ENCODE data around the gene ONECUT1.

ONECUT1 gene

DNA sequence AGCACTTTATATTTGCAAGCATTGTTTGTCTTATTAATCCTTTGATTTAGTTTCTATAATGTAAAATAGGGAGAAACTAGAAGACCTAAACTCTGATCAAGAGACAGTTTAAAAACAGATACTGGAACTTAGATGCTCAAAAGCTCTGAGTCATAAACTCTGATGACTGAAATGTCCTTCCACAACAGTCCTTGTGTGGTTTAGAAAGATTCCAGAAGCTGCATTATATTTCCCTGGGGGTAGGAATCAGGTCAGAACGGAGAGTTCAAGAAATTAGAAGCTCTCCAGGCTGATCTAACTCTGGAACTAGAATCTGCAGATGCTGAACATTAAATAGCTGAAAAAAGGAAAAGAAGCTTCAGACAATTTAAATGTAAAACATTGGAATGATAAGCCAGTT lies 18.3 kb upstream of the ONECUT1 start:
- no peak overlapping the region for H3K4me3 ChIP-seq (ENCODE audit: low read depth, low read length)
- CTCF ChIA-PET: no interaction called here
- TF ChIP-seq, protein P1, sequence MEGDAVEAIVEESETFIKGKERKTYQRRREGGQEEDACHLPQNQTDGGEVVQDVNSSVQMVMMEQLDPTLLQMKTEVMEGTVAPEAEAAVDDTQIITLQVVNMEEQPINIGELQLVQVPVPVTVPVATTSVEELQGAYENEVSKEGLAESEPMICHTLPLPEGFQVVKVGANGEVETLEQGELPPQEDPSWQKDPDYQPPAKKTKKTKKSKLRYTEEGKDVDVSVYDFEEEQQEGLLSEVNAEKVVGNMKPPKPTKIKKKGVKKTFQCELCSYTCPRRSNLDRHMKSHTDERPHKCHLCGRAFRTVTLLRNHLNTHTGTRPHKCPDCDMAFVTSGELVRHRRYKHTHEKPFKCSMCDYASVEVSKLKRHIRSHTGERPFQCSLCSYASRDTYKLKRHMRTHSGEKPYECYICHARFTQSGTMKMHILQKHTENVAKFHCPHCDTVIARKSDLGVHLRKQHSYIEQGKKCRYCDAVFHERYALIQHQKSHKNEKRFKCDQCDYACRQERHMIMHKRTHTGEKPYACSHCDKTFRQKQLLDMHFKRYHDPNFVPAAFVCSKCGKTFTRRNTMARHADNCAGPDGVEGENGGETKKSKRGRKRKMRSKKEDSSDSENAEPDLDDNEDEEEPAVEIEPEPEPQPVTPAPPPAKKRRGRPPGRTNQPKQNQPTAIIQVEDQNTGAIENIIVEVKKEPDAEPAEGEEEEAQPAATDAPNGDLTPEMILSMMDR (IDR thresholded peaks at IDR 0.05; ENCODE audit: insufficient read depth, low read length, missing control alignments): no peak
- POLR2A ChIA-PET: no interaction called here
- DNase-seq (ENCODE audit: low read depth, low spot score): no peak

DNA sequence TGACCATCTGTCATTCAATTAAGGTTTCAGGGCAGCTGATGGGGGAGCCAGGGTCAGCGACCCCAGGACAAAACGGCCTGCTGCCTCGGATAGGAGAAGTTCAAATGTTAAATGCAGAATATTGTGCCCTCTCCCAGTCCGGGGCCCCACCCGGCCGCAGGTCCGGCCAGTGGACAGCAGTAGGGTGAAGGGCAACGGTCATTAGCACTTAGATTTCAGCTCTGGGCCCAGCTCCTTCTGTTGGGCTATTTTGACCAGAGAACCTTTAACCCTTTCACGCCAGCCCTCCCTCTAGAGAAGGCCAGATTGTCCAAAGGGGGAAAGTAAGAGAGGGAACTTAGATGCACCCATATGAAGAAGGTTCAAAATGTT lies 16.1 kb upstream of the ONECUT1 start:
- TF ChIP-seq, protein P1 (IDR thresholded peaks at IDR 0.05; ENCODE audit: insufficient read depth, low read length, missing control alignments): no peak
- CTCF ChIA-PET: no interaction called here
- DNase-seq (ENCODE audit: low read depth, low spot score): no peak
- H3K4me3 ChIP-seq (ENCODE audit: low read depth, low read length): no peak overlapping the region
- POLR2A ChIA-PET: no interaction called here

DNA sequence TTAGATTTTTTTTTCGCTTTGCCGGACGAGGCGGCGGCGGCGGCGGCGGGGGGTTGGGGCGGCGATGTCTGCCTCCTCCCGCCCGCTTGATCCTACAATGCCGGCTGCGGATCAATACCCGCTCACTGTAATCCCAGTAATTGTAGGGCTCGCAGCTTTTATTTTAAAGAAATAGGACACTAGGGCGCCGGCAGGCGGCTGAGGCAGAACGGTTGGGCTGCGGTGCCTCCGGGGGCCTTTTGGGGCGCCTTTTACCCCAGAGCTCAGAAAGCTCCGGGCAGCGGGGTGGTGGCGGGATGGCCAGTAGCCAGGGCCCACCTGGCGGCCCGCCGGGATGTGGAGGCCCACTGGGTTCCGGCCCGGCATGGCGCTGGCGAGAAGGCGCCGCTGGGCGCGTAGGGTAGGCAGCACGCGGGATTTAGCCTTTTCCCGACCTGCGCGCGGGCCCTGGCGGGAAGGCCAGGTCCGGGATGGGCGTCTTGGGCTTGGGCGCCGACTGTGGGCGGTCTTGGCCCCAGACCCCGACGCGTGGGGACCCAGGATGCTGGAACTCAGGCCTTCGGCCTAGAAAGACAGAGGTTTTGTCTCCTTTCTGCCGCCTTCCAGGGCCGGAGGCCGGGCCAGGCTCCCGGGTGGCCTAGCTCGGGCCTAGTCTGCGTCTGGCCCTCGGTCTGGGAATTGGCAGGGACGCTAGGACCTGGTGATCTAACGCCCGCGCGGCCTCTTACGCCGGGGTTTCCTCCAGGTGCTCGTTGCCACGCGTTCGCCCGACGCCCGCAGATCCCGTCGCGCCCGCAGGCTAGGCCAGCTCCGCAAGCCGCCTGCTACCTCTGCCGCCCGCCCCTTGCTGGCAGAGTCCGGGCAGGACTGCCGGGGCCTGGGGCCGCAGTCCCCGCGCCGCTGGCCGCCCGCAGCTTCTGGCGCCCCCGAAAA lies 15.5 kb upstream of the ONECUT1 start:
- ChIA-PET CTCF (interaction anchor here (1.0 kb wide), 1 partner anchor 26 kb away, joined by 3 read pairs; no protein-coding TSS in a partner anchor), POLR2A (no interaction called here)
- DNase-seq (ENCODE audit: low read depth, low spot score): no peak
- TF ChIP-seq, protein P1 (IDR thresholded peaks at IDR 0.05; ENCODE audit: insufficient read depth, low read length, missing control alignments): no peak
- no peak overlapping the region for H3K4me3 ChIP-seq (ENCODE audit: low read depth, low read length)

DNA sequence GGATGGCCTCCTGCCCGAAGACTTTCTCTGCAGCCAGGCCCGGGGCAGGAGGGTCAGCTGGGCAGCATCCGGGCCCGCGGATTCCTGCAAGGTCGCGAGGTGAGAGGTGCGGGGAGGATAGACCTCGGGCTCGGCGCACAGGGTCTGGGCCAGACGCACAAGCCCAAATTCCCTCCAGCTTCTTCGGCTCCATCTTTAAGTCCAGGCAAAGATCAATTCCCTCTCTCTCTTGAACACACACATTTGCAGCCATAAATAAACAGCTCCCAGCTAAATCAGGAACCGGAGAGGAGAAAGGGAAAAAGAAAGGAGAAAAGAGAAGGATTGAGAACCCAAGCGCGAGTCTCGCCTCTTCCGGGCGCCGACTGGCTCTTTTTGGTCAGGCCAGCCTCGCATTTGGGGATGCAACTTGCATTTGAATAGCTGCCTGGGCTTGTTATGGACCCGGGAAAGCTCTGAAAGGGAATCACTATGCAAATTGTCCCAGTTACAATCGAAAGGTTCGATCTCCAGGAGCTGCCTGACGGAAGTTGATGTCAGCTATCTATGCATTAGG lies 14.5 kb upstream of the ONECUT1 start:
- peak overlapping the region; percentile 0; the same call in 1 of the 2 replicates for H3K4me3 ChIP-seq (ENCODE audit: low read depth, low read length)

DNA sequence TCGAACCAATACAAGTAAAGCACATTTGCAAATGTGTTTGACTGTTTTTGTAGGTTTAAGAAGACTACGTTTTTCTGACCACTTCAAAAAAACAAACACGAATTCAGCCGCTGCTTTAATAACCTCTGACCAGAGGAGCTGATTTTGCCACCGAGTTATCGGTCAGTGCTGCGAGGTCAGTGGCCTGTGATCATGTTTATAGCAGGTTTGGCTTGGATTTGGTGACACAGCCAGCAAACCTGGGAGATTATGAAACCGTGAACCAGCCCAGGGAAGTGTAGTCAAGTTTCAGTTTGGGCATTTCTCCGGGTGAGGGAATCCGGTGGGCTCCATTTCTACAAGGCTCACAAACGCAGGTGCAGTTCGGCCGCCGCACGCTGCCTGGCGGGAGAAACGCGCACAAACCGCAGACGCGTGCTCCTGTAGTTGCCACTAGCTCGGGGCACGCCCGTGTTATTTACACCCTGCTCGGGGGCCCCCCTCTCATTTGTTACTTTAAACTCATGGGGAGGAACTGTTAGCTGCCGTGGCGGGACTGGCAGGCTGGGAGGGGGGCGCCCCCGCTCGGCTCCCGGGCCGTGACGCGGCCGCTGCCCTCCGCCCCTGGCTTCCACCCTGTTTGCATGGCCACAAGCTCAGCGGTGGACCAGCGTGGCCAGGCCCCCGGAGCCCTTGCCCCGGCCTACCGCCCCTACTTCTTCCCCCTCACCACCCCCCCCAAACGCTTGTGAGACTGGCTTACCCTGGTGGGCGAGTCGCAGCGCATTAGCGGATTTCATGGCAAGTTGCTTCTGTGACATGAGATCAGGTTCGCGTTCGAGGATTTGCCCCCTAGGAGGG lies 13.6 kb upstream of the ONECUT1 start:
- TF ChIP-seq, protein P1 (IDR thresholded peaks at IDR 0.05; ENCODE audit: insufficient read depth, low read length, missing control alignments): no peak
- CTCF ChIA-PET: no interaction called here
- POLR2A ChIA-PET: no interaction called here
- H3K4me3 ChIP-seq (ENCODE audit: low read depth, low read length): no peak overlapping the region
- no peak for DNase-seq (ENCODE audit: low read depth, low spot score)

More for the DNA sequence above, 14.5 kb upstream of the ONECUT1 start:
- ChIA-PET CTCF (no interaction called here), POLR2A (no interaction called here)
- TF ChIP-seq, protein P1 (IDR thresholded peaks at IDR 0.05; ENCODE audit: insufficient read depth, low read length, missing control alignments): no peak
- no peak for DNase-seq (ENCODE audit: low read depth, low spot score)

DNA sequence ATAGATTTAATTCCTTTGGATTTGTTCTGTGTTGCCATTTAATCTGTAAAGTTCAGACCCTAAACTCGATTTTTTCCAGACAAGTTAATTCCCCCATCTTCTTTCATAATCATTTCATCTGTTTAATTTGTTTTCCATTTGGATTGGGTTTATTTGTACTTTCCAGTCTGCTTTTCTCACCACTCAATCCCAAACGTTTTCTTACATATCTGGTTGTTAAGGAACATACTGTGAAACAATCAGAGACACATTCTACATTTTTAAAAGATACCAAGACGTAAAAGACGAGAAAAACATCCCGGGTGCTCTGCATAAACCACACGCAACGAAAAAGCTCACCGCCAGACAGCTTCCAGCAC lies 13.0 kb upstream of the ONECUT1 start:
- TF ChIP-seq, protein P1 (IDR thresholded peaks at IDR 0.05; ENCODE audit: insufficient read depth, low read length, missing control alignments): no peak
- ChIA-PET CTCF (no interaction called here), POLR2A (no interaction called here)

More for the DNA sequence above, 13.0 kb upstream of the ONECUT1 start:
- no peak for DNase-seq (ENCODE audit: low read depth, low spot score)
- no peak overlapping the region for H3K4me3 ChIP-seq (ENCODE audit: low read depth, low read length)
